HEK293 (cell line): ENCODE measurements around the gene EIF5A2.

Experiments used
- CTCF ChIA-PET: fragments of 350-600 bp; formaldehyde crosslinking; extraction: SDS; loops from one replicate; lab custom pipeline; 2021; ENCODE audit warnings: antibody characterized with exemption; lab: Yijun Ruan, JAX
- POLR2A ChIA-PET: fragments of 300-600 bp; formaldehyde crosslinking; extraction: SDS; loops from one replicate; lab custom pipeline; 2020; ENCODE audit warnings: antibody characterized with exemption, inconsistent platforms; lab: Yijun Ruan, JAX
- H3K27ac ChIP-seq: fragments of 200-500 bp; sonication (Bioruptor generic); 2 replicates; pipeline ENCODE4 v1.5.1; 2014; ENCODE audit warnings: low read depth, low read length, control low read depth, inconsistent platforms; ENCODE audit errors: extremely low read depth
- H3K36me3 ChIP-seq, 2 experiments: fragments of 200-500 bp in 1 of 2; sonication (Bioruptor generic) in 1 of 2; 1 replicate in 1 of 2; 2 replicates in 1 of 2; pipeline ENCODE4 v1.5.1; 2014 to 2017; ENCODE audit warnings: inconsistent platforms in 2 of 2, low read length in 2 of 2; ENCODE audit not compliant: control insufficient read depth in 2 of 2, insufficient read depth in 1 of 2
- H3K4me1 ChIP-seq: fragments of 200-500 bp; sonication (Bioruptor generic); 2 replicates; pipeline ENCODE4 v1.5.1; 2014; ENCODE audit warnings: mild to moderate bottlenecking, low read length, inconsistent platforms; ENCODE audit not compliant: control insufficient read depth, insufficient read depth
- H3K4me3 ChIP-seq: 2 replicates; pipeline ENCODE4 v1.5.1; 2011; ENCODE audit warnings: low read depth, mild to moderate bottlenecking, control low read depth, low read length, moderate library complexity
- H3K9me3 ChIP-seq: fragments of 200-500 bp; sonication (Bioruptor generic); 2 replicates; pipeline ENCODE4 v1.5.1; 2014; ENCODE audit warnings: low read depth, low read length, inconsistent platforms; ENCODE audit not compliant: control insufficient read depth, insufficient read depth
- HOXD13 ChIP-seq: sonication (generic); formaldehyde crosslinking; IDR thresholded peaks from 2 replicates; pipeline ENCODE4 v1.8.0; 2022; ENCODE audit warnings: missing genetic modification reagents, borderline replicate concordance
- KLF9 ChIP-seq: fragments of 450-650 bp; formaldehyde crosslinking; IDR thresholded peaks from 2 replicates; pipeline ENCODE4 v1.5.1; 2016; ENCODE audit warnings: missing biosample characterization, missing genetic modification characterization, low read depth
- PRDM4 ChIP-seq: fragments of 450-650 bp; formaldehyde crosslinking; IDR thresholded peaks from 2 replicates; pipeline ENCODE4 v1.5.1; 2017; ENCODE audit warnings: missing biosample characterization, missing genetic modification characterization
- SALL2 ChIP-seq: fragments of 450-650 bp; formaldehyde crosslinking; IDR thresholded peaks from 2 replicates; pipeline ENCODE4 v1.5.0; 2017; ENCODE audit warnings: missing biosample characterization, mild to moderate bottlenecking, missing genetic modification characterization, borderline replicate concordance
- TRIM28 ChIP-seq: IDR thresholded peaks from 2 replicates; pipeline ENCODE4 v1.6.1; 2011; ENCODE audit warnings: low read length, control low read depth, borderline replicate concordance
- ZBTB10 ChIP-seq: fragments of 450-650 bp; formaldehyde crosslinking; IDR thresholded peaks from 2 replicates; pipeline ENCODE4 v1.5.1; 2016; ENCODE audit warnings: missing biosample characterization, missing genetic modification characterization
- ZFP41 ChIP-seq: fragments of 450-650 bp; formaldehyde crosslinking; IDR thresholded peaks from 2 replicates; pipeline ENCODE4 v1.5.1; 2016; ENCODE audit warnings: missing biosample characterization, missing genetic modification characterization, borderline replicate concordance
- ZNF132 ChIP-seq: fragments of 450-650 bp; formaldehyde crosslinking; IDR thresholded peaks from 2 replicates; pipeline ENCODE4 v1.5.1; 2017; ENCODE audit warnings: missing biosample characterization, missing genetic modification characterization, borderline replicate concordance
- ZNF138 ChIP-seq: fragments of 450-650 bp; formaldehyde crosslinking; IDR thresholded peaks from 2 replicates; pipeline ENCODE4 v1.5.1; 2016; ENCODE audit warnings: missing biosample characterization, missing genetic modification characterization, borderline replicate concordance
- ZNF157 ChIP-seq: fragments of 450-650 bp; formaldehyde crosslinking; IDR thresholded peaks from 2 replicates; pipeline ENCODE4 v1.5.1; 2016; ENCODE audit warnings: missing biosample characterization, missing genetic modification characterization
- ZNF24 ChIP-seq: fragments of 450-650 bp; formaldehyde crosslinking; IDR thresholded peaks from 2 replicates; pipeline ENCODE4 v1.5.1; 2016; ENCODE audit warnings: missing biosample characterization, missing genetic modification characterization
- ZNF274 ChIP-seq, 2 experiments: fragments of 200-500 bp in 1 of 2; fragments of 450-650 bp in 1 of 2; sonication (Bioruptor generic) in 1 of 2; formaldehyde crosslinking in 1 of 2; IDR thresholded peaks; 2 replicates each; pipeline versions ENCODE4 v1.5.1 to v1.6.1; 2014 to 2016; ENCODE audit warnings: borderline replicate concordance in 1 of 2, inconsistent platforms in 1 of 2, low read length in 1 of 2, missing biosample characterization in 1 of 2, missing genetic modification characterization in 1 of 2
- ZNF416 ChIP-seq: fragments of 450-650 bp; formaldehyde crosslinking; IDR thresholded peaks from 2 replicates; pipeline ENCODE4 v1.5.1; 2016; ENCODE audit warnings: missing biosample characterization, missing genetic modification characterization
- ZNF561 ChIP-seq: fragments of 450-650 bp; IDR thresholded peaks from 2 replicates; pipeline ENCODE4 v1.5.1; 2018; ENCODE audit warnings: missing biosample characterization, missing genetic modification characterization, borderline replicate concordance
- ZNF837 ChIP-seq: fragments of 450-650 bp; formaldehyde crosslinking; IDR thresholded peaks from 2 replicates; pipeline ENCODE4 v1.5.1; 2016; ENCODE audit warnings: missing biosample characterization, missing genetic modification characterization
- ZSCAN4 ChIP-seq: fragments of 450-650 bp; formaldehyde crosslinking; IDR thresholded peaks from 2 replicates; pipeline ENCODE4 v1.5.1; 2017; ENCODE audit warnings: missing biosample characterization, missing genetic modification characterization
- ZXDB ChIP-seq: fragments of 450-650 bp; formaldehyde crosslinking; IDR thresholded peaks from 2 replicates; pipeline ENCODE4 v1.5.1; 2016; ENCODE audit warnings: missing biosample characterization, missing genetic modification characterization
- TF ChIP-seq, protein P1 (sequence below): fragments of 450-650 bp; formaldehyde crosslinking; IDR thresholded peaks from 2 replicates; pipeline ENCODE4 v1.5.1; 2016; ENCODE audit warnings: missing biosample characterization, missing genetic modification characterization, low read depth
- TF ChIP-seq, protein P2 (sequence below): fragments of 450-650 bp; formaldehyde crosslinking; IDR thresholded peaks from 2 replicates; pipeline ENCODE4 v1.5.1; 2016; ENCODE audit warnings: missing biosample characterization, missing genetic modification characterization
- TF ChIP-seq, protein P3 (sequence below): fragments of 450-650 bp; IDR thresholded peaks from 2 replicates; pipeline ENCODE4 v1.5.1; 2018; ENCODE audit warnings: missing biosample characterization, missing genetic modification characterization

Gene EIF5A2

GRCh38 chr3:170893895-170894294 lies 14.5 kb downstream of the EIF5A2 start:
- Histone ChIP-seq H3K36me3 (peaks cover 0 to 9% of the 10 kb centered on the region in 2 experiments; a peak in 1 of 3 replicates), H3K9me3 (no peaks in the 10 kb centered on the region), H3K4me1 (no peaks in the 10 kb centered on the region), H3K27ac (no peak overlapping the region), H3K4me3 (no peak overlapping the region)
- TF ChIP-seq ZBTB10 (tag by site-specific recombination), result no peak
- ChIA-PET POLR2A (no interaction called here), CTCF (no interaction called here)

DNA sequence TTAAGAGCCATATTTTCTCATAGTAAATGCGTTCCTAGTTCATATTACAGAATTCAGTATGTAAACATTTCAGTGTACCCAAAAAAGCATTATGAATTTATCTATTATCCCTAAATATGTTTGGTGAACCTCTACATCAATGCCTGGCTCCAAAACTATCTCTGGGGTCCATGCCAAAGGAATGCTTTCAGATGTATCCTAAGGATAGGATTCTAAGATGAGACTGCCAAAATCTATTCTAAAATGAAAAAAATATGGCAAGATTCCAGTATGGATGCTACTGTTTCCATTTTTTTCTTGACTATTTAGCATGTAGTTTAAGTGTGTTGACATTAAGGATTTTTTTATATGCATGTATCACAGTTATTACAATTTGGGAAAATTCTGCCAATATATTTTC lies 18.8 kb downstream of the EIF5A2 start:
- no peak overlapping the region for H3K4me3 ChIP-seq
- ChIA-PET CTCF (no interaction called here), POLR2A (no interaction called here)
- H3K9me3 ChIP-seq, result no peaks in the 10 kb centered on the region
- TF ChIP-seq, protein P1, sequence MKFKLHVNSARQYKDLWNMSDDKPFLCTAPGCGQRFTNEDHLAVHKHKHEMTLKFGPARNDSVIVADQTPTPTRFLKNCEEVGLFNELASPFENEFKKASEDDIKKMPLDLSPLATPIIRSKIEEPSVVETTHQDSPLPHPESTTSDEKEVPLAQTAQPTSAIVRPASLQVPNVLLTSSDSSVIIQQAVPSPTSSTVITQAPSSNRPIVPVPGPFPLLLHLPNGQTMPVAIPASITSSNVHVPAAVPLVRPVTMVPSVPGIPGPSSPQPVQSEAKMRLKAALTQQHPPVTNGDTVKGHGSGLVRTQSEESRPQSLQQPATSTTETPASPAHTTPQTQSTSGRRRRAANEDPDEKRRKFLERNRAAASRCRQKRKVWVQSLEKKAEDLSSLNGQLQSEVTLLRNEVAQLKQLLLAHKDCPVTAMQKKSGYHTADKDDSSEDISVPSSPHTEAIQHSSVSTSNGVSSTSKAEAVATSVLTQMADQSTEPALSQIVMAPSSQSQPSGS (tag by site-specific recombination), result no peak
- TF ChIP-seq, protein P2, sequence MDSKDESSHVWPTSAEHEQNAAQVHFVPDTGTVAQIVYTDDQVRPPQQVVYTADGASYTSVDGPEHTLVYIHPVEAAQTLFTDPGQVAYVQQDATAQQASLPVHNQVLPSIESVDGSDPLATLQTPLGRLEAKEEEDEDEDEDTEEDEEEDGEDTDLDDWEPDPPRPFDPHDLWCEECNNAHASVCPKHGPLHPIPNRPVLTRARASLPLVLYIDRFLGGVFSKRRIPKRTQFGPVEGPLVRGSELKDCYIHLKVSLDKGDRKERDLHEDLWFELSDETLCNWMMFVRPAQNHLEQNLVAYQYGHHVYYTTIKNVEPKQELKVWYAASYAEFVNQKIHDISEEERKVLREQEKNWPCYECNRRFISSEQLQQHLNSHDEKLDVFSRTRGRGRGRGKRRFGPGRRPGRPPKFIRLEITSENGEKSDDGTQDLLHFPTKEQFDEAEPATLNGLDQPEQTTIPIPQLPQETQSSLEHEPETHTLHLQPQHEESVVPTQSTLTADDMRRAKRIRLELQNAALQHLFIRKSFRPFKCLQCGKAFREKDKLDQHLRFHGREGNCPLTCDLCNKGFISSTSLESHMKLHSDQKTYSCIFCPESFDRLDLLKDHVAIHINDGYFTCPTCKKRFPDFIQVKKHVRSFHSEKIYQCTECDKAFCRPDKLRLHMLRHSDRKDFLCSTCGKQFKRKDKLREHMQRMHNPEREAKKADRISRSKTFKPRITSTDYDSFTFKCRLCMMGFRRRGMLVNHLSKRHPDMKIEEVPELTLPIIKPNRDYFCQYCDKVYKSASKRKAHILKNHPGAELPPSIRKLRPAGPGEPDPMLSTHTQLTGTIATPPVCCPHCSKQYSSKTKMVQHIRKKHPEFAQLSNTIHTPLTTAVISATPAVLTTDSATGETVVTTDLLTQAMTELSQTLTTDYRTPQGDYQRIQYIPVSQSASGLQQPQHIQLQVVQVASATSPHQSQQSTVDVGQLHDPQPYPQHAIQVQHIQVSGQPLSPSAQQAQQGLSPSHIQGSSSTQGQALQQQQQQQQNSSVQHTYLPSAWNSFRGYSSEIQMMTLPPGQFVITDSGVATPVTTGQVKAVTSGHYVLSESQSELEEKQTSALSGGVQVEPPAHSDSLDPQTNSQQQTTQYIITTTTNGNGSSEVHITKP (tag by site-specific recombination), result no peak
- TF ChIP-seq ZNF837 (tag by site-specific recombination), result no peak
- TF ChIP-seq ZSCAN4 (tag by site-specific recombination), result no peak
- TF ChIP-seq PRDM4 (tag by site-specific recombination), result no peak
- TF ChIP-seq ZNF138, result no peak
- TF ChIP-seq SALL2 (tag by site-specific recombination), result no peak
- no peak for TF ChIP-seq ZNF24 (tag by site-specific recombination)
- no peak for TF ChIP-seq HOXD13 (CRISPR knock-in tag)
- TF ChIP-seq TRIM28, result no peak
- TF ChIP-seq, protein P3, sequence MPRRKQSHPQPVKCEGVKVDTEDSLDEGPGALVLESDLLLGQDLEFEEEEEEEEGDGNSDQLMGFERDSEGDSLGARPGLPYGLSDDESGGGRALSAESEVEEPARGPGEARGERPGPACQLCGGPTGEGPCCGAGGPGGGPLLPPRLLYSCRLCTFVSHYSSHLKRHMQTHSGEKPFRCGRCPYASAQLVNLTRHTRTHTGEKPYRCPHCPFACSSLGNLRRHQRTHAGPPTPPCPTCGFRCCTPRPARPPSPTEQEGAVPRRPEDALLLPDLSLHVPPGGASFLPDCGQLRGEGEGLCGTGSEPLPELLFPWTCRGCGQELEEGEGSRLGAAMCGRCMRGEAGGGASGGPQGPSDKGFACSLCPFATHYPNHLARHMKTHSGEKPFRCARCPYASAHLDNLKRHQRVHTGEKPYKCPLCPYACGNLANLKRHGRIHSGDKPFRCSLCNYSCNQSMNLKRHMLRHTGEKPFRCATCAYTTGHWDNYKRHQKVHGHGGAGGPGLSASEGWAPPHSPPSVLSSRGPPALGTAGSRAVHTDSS (tag by site-specific recombination), result no peak
- no peak for TF ChIP-seq ZNF274 (IDR thresholded peaks at IDR 0.05; ENCODE audit: low read length)
- TF ChIP-seq ZNF274 (tag by site-specific recombination; IDR thresholded peaks at IDR 0.05; ENCODE audit: borderline replicate concordance), result no peak
- TF ChIP-seq ZNF416 (tag by site-specific recombination), result no peak
- no peak for TF ChIP-seq KLF9 (tag by site-specific recombination)
- TF ChIP-seq ZXDB (tag by site-specific recombination), result no peak
- no peak for TF ChIP-seq ZNF561 (tag by site-specific recombination)
- TF ChIP-seq ZFP41 (tag by site-specific recombination), result no peak
- no peak for TF ChIP-seq ZNF157 (tag by site-specific recombination)
- TF ChIP-seq ZNF132 (tag by site-specific recombination), result no peak
- H3K27ac ChIP-seq, result no peak overlapping the region
- H3K36me3 ChIP-seq, result peaks cover 0 to 5% of the 10 kb centered on the region in 2 experiments; a peak in 1 of 3 replicates
- H3K4me1 ChIP-seq, result no peaks in the 10 kb centered on the region
